Ishikawa (cell line): ENCODE measurements around the gene PBX3.

ENCODE experiments used
- CEBPB ChIP-seq: IDR thresholded peaks from 2 replicates; pipeline ENCODE4 v1.6.1; 2012
- CREB1 ChIP-seq: IDR thresholded peaks from 2 replicates; pipeline ENCODE4 v1.6.1; 2012; ENCODE audit warnings: low read depth
- EGR1 ChIP-seq: IDR thresholded peaks from 2 replicates; pipeline ENCODE4 v1.6.1; 2012
- EP300 ChIP-seq: IDR thresholded peaks from 2 replicates; pipeline ENCODE4 v1.6.1; 2012; ENCODE audit warnings: borderline replicate concordance
- FOXM1 ChIP-seq: IDR thresholded peaks from 2 replicates; pipeline ENCODE4 v1.6.1; 2012; ENCODE audit warnings: low read depth, borderline replicate concordance
- MAX ChIP-seq: IDR thresholded peaks from 2 replicates; pipeline ENCODE4 v1.6.1; 2012
- RAD21 ChIP-seq: IDR thresholded peaks from 2 replicates; pipeline ENCODE4 v1.6.1; 2012; ENCODE audit warnings: low read depth
- REST ChIP-seq: IDR thresholded peaks from 2 replicates; pipeline ENCODE4 v1.6.1; 2012; ENCODE audit warnings: low read depth, mild to moderate bottlenecking
- TAF1 ChIP-seq: IDR thresholded peaks from 2 replicates; pipeline ENCODE4 v1.6.1; 2012; ENCODE audit warnings: low read depth, mild to moderate bottlenecking
- TEAD4 ChIP-seq: IDR thresholded peaks from 2 replicates; pipeline ENCODE4 v1.6.1; 2012
- USF1 ChIP-seq: IDR thresholded peaks from 2 replicates; pipeline ENCODE4 v1.6.1; 2012
- YY1 ChIP-seq: IDR thresholded peaks from 2 replicates; pipeline ENCODE4 v1.6.1; 2012; ENCODE audit warnings: low read depth

- no peak for TF ChIP-seq TEAD4
- no peak for TF ChIP-seq FOXM1
- TF ChIP-seq TAF1 = no peak
- no peak for TF ChIP-seq RAD21
- no peak for TF ChIP-seq CEBPB
- TF ChIP-seq YY1 = no peak
- TF ChIP-seq CREB1 = no peak
- no peak for TF ChIP-seq REST
- TF ChIP-seq USF1 = no peak
- TF ChIP-seq MAX = no peak
- TF ChIP-seq EP300 = no peak
- no peak for TF ChIP-seq EGR1
Observed at GRCh38 chr9:125993466-125993865, 246.3 kb downstream of the PBX3 start.
